HT1080 (cell line): ENCODE data around the gene TEX2. TPM values are rescaled to one million over a fixed set of nuclear protein-coding genes. Genes with fewer than 3 reads are reported as not detected.
A peak's percentile ranks its signal among the peaks of the same experiment; 100 is the strongest.

ENCODE experiments used
- DNase-seq: peaks from one replicate; pipeline ENCODE4 v3.0.0-alpha.2; 2015; ENCODE audit warnings: low read depth
- small RNA-seq: library from RNA; depleted of rRNA; stranded (forward); fragments of <200 nt; gene quantifications from one replicate; pipeline ENCODE3, GENCODE V24; 2014
- total RNA-seq: library from RNA; depleted of rRNA; stranded (reverse); fragments of >200 nt; shearing (Covaris generic); gene quantifications from 2 replicates; pipeline ENCODE4 v1.2.3, GENCODE V29; 2014; rRNA removed

The TEX2 gene
- total RNA-seq, 1 experiment from 2014 or later = 15.2 TPM

- DNase-seq = no peak
Measured at GRCh38 chr17:64117981-64118979, 144.8 kb downstream of the TEX2 start.

GRCh38 chr17:64115822-64116534, 147.1 kb downstream of the TEX2 start:
- peak; percentile 60 for DNase-seq

- peak; percentile 12 for DNase-seq
Measured at GRCh38 chr17:64115043-64115698, 147.9 kb downstream of the TEX2 start.

- no peak for DNase-seq
Measured at GRCh38 chr17:64113006-64113405, 150.1 kb downstream of the TEX2 start.

DNA sequence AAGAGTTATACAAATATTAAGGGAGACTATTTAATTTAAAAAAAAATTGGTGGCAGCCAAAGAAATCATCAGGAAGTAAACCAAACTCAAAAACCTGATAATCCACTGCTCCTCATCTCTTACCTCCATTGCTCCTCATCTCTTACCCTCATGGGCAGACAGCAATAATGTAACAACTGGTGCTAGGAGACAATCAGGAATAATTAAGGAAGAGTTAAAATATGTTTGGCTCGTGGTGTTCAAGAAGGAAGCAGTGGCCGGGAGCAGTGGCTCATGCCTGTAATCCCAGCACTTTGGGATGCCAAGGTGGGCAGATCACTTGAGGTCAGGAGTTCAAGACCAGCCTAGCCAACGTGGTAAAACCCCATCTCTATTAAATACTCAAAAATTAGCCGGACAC, 151.2 kb downstream of the TEX2 start:
- DNase-seq = no peak

DNA sequence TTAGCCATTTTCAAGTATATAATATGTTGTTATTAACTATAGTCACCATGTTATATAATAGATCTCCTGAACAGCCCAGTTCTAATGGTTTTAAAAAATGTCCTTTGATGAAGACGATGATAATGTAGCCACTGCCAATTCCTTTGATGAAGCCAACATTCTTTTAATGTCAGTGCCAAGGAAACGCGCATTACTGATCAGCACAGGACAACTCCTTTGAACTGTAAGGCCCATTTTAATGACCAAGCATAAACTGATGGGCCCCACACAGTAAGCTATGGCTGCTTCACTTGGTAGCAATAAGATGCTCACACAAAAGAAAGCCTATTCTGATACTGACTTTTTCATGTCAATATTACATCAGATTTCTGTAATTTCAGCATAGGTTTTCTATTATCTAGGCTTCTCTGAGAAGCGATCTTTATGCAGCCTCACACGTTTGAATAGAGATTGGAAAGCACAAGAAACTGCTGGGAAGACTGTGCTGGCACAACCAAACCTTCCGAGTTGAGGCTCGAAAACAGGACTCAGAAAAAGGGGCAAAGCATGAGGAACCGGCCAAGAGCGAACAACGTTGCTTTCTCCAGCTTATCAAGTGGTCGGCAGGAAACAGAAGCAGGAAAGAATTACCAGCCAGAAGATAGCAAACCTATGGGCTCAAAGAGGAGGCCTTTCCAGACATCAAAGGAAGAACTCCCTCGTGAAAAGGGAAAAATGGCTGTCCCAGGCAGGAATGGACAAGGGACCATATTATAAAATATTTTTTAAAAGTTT, 152.5 kb downstream of the TEX2 start:
- no peak for DNase-seq

- no peak for DNase-seq
Measured at GRCh38 chr17:64109400-64109799, 153.7 kb downstream of the TEX2 start.

- DNase-seq = no peak
Measured at GRCh38 chr17:64107500-64108236, 155.4 kb downstream of the TEX2 start.

DNA sequence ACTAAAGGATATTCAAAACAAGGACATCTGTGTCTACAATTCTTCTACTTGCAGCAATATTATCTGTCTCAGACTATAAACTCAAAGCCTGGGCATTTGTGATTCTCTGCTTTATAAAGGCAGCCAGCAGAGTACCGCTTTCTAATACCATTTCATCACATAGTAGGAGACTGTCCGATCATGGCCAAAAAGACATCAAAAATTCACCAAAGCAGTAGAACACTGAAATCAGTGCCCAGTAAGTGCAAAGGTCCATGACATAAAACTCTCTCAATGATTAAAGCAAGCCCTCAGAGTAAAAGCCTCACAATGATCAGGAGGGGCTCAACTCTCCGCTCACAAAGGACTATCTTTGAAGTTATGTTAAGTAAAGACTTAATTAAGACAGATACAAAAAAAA, 156.1 kb downstream of the TEX2 start:
- no peak for DNase-seq

DNA sequence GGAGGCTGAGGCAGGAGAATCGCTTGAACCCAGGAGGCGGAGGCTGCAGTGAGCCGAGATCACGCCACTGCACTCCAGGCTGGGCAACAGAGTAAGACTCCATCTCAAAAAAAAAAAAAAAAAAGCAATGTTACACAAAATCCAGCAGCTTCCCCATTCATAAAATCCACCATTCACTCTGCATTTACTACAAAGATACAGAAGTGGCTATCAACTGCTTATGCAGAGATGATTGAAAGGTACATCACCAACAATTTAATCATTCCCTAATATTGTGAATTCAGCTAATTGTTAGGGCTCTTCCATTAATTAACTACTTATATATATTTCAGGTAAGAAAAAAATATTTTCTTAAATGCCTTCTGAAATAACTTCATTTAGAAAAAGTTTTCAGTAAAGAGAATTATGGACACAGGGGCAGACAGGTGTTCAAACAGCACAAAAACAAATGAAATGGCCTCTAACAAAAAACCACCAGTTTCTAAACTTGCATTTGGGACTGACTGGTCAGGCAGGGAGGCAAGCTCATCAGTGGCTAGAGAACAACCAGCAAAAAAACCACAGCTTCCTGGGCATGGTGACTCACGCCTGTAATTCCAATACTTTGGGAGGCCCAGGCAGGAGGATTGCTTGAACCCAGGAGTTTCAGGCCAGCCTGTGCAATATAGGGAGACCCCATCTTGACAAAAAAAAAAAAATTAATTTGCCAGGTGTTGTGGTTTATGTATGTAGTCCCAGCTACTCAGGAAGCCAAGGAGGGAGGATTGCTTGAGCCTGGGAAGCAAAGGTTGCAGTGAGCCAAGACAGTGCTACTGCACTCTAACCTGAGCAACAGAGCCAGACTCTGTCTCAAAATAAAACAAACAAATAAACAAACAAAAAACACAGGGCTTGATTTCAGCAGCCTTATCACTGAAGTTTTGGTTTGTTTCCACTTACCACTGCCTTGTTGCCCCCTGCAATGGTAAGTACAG, 159.4 kb downstream of the TEX2 start:
- peak; percentile 93 for DNase-seq

DNA sequence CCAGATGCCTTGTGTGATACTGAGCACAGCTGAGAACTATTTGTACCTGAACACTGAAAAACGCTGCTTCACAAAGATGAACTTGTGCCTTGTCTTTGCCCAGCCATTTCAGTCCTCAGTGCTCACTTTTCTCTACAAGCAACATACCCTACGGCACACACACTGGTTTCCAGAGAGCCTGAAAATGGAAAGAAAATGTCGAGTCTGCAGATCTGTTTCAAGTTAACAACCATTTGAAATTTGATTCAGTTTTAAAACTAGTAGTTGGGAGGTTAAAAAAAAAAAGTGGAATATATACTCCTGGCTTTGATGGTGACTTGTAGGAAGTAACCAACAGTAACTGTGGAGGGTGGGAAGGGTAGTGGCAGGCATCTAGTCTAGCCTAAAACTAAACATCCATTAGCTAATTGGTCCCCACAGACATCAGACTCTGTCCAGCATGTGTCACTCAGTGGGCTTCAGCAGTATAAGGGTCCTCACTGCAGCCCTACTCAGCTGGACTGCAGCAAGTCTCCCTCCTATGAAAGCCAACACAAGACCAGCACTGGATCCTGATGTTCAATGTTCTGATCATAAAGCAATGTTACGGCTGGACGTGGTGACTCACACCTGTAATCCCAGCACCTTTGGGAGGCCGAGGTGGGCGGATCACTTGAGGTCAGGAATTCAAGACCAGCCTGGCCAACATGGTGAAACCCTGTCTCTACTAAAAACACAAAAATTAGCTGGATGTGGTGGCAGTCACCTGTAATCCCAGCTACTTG, 160.3 kb downstream of the TEX2 start:
- DNase-seq = peak; percentile 20

DNA sequence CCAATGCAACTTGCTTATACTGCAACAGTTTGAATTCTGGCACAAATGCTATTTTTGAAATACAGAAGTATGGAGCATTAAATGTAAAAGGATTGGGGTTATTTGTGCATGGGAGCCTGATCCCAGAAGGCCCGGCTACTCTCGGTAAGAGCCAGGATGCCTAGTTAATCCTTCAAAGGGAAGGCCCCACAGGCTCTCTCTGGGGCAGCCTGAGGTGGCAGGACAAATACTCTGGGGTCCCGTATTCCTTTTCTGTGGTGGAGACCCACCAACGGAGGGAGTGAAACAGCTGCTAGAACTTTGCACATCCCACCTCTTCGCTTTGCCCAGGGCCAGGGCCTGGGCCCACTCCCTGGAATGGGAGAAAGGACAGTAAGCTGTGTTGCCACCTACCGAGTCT, 163.5 kb downstream of the TEX2 start:
- no peak for DNase-seq

Small RNA genes within 50 kb of the gene (small RNA-seq; reads per million reads assigned to genes)
- 184,342 reads per million, percentile 100 among the genes with 10 or more reads in this experiment for gene SNORD104

Other genes with a start within 250 kb of the TEX2 start
- gene ICAM2, start 242.6 kb downstream of the TEX2 start, total RNA-seq = 8.2 and 9.5 TPM in 2 replicates
- gene ERN1, start 133.1 kb downstream of the TEX2 start, total RNA-seq = 2.5 and 4.6 TPM in 2 replicates
- 0.27 and 0.43 TPM in 2 replicates for gene PECAM1, start 127.6 kb upstream of the TEX2 start, total RNA-seq
- gene MILR1, start 185.9 kb upstream of the TEX2 start, total RNA-seq = 7.3 and 8.2 TPM in 2 replicates
- gene POLG2, start 233.8 kb upstream of the TEX2 start, total RNA-seq = 11.6 and 13.8 TPM in 2 replicates
- gene DDX5, start 243.0 kb upstream of the TEX2 start, total RNA-seq = 250 and 611 TPM in 2 replicates
- 18.5 and 21.6 TPM in 2 replicates for gene CEP95, start 243.7 kb upstream of the TEX2 start, total RNA-seq